Measurements from ENCODE around the gene ETV6.

DNA sequence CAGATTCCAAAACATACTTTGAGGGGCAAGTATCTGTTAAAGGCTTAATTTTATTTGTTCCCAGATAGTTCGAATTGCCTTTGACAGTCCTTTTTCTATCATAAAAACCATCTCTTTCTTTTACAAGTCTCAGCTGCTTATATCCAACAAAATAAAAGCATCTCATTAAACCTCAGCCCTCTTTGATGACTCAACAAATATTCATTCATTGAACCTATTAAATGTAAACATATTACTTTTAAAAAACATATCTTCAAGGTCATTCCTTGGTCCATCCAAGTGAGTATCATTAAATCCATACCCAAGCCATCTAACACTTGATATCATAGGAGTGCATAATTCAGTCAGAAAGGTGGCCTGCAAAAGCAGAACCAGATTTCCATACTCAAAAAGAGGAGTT, 266.6 kb downstream of the ETV6 start:
- TF ChIP-seq, protein P1, sequence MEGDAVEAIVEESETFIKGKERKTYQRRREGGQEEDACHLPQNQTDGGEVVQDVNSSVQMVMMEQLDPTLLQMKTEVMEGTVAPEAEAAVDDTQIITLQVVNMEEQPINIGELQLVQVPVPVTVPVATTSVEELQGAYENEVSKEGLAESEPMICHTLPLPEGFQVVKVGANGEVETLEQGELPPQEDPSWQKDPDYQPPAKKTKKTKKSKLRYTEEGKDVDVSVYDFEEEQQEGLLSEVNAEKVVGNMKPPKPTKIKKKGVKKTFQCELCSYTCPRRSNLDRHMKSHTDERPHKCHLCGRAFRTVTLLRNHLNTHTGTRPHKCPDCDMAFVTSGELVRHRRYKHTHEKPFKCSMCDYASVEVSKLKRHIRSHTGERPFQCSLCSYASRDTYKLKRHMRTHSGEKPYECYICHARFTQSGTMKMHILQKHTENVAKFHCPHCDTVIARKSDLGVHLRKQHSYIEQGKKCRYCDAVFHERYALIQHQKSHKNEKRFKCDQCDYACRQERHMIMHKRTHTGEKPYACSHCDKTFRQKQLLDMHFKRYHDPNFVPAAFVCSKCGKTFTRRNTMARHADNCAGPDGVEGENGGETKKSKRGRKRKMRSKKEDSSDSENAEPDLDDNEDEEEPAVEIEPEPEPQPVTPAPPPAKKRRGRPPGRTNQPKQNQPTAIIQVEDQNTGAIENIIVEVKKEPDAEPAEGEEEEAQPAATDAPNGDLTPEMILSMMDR (IDR thresholded peaks at IDR 0.05): no peak
- TF ChIP-seq ZFX (IDR thresholded peaks at IDR 0.05; ENCODE audit: borderline replicate concordance): no peak
